Nucleus accumbens (tissue), 56 donors: ENCODE data around the gene AGFG2.
A peak's percentile ranks its signal among the peaks of the same experiment; 100 is the strongest.
"Not testable (repeated sequence)": the region's sequence is repeated elsewhere in the genome, so short reads cannot be mapped to it uniquely, and the experiment has no call there.

Source experiments
- DNase-seq, 56 donors: peaks; one replicate each; lab custom pipeline; 2025; lab: John Stamatoyannopoulos, UW

The AGFG2 gene

GRCh38 chr7:100519580-100519979, 19.4 kb upstream of the AGFG2 start:
- no peak for DNase-seq

- no peak for DNase-seq
These were observed 18.9 kb upstream of the AGFG2 start for GRCh38 chr7:100520138-100520537.

- no peak for DNase-seq
These were observed 17.9 kb upstream of the AGFG2 start for GRCh38 chr7:100521076-100521475.

GRCh38 chr7:100521909-100522593, 17.0 kb upstream of the AGFG2 start:
- not testable (repeated sequence) for DNase-seq

GRCh38 chr7:100523192-100523591, 15.8 kb upstream of the AGFG2 start:
- DNase-seq: not testable (repeated sequence)

GRCh38 chr7:100528108-100528866, 10.7 kb upstream of the AGFG2 start:
- not testable (repeated sequence) for DNase-seq

GRCh38 chr7:100532165-100533022, 6.6 kb upstream of the AGFG2 start:
- DNase-seq: no peak

- DNase-seq: not testable (repeated sequence)
These were observed 3.0 kb upstream of the AGFG2 start for GRCh38 chr7:100535982-100536381.

GRCh38 chr7:100536695-100537094, 2.3 kb upstream of the AGFG2 start:
- DNase-seq: not testable (repeated sequence)

- DNase-seq: no peak
These were observed 702 bp upstream of the AGFG2 start for GRCh38 chr7:100538348-100538653.

GRCh38 chr7:100539436-100540006, 518 bp downstream of the AGFG2 start:
- peak in 2 of 56 donors; percentile 11 to 44 for DNase-seq

- no peak for DNase-seq
These were observed 1.2 kb downstream of the AGFG2 start for GRCh38 chr7:100540073-100540723.

GRCh38 chr7:100541309-100541708, 2.3 kb downstream of the AGFG2 start:
- not testable (repeated sequence) for DNase-seq

- peak in 2 of 56 donors; percentile 19 to 27 for DNase-seq
These were observed 4.6 kb downstream of the AGFG2 start for GRCh38 chr7:100543586-100543985.

GRCh38 chr7:100544386-100544785, 5.4 kb downstream of the AGFG2 start:
- no peak for DNase-seq

- DNase-seq: no peak
These were observed 6.0 kb downstream of the AGFG2 start for GRCh38 chr7:100544967-100545359.

- peak in 9 of 56 donors; percentile 4 to 41 (median 19) for DNase-seq
These were observed 6.5 kb downstream of the AGFG2 start for GRCh38 chr7:100545360-100546128.

- DNase-seq: no peak
These were observed 7.3 kb downstream of the AGFG2 start for GRCh38 chr7:100546129-100546925.
